COLO668 (cell line): Measurements from ENCODE around the gene C11orf24.
"Not testable (repeated sequence)": the region's sequence is repeated elsewhere in the genome, so short reads cannot be mapped to it uniquely, and the experiment has no call there.

Experiments
- DNase-seq: peaks from one replicate; lab custom pipeline; 2025; ENCODE audit not compliant: unreplicated experiment; lab: John Stamatoyannopoulos, UW

The C11orf24 gene

GRCh38 chr11:68299517-68299879 is 27.7 kb upstream of the C11orf24 start:
- not testable (repeated sequence) for DNase-seq

GRCh38 chr11:68298659-68299516 is 27.1 kb upstream of the C11orf24 start:
- DNase-seq = peak; percentile 32

GRCh38 chr11:68297812-68298658 is 26.3 kb upstream of the C11orf24 start:
- peak; percentile 64 for DNase-seq

- no peak for DNase-seq
These were observed 25.7 kb upstream of the C11orf24 start for GRCh38 chr11:68297494-68297811.

GRCh38 chr11:68297052-68297378 is 25.2 kb upstream of the C11orf24 start:
- no peak for DNase-seq

GRCh38 chr11:68296344-68297051 is 24.7 kb upstream of the C11orf24 start:
- no peak for DNase-seq

GRCh38 chr11:68295940-68296339 is 24.2 kb upstream of the C11orf24 start:
- no peak for DNase-seq

- no peak for DNase-seq
These were observed 23.5 kb upstream of the C11orf24 start for GRCh38 chr11:68295271-68295670.

- no peak for DNase-seq
These were observed 21.9 kb upstream of the C11orf24 start for GRCh38 chr11:68293708-68294107.

- DNase-seq = no peak
These were observed 17.7 kb upstream of the C11orf24 start for GRCh38 chr11:68289456-68289855.

GRCh38 chr11:68287419-68287818 is 15.6 kb upstream of the C11orf24 start:
- DNase-seq = no peak

- DNase-seq = not testable (repeated sequence)
These were observed 12.8 kb upstream of the C11orf24 start for GRCh38 chr11:68284588-68284987.

GRCh38 chr11:68282861-68283230 is 11.1 kb upstream of the C11orf24 start:
- DNase-seq = no peak

- no peak for DNase-seq
These were observed 10.5 kb upstream of the C11orf24 start for GRCh38 chr11:68282141-68282860.

- no peak for DNase-seq
These were observed 7.9 kb upstream of the C11orf24 start for GRCh38 chr11:68279676-68280075.

- no peak for DNase-seq
These were observed 5.1 kb upstream of the C11orf24 start for GRCh38 chr11:68276861-68277260.

GRCh38 chr11:68275721-68276507 is 4.1 kb upstream of the C11orf24 start:
- no peak for DNase-seq

- no peak for DNase-seq
These were observed 2.5 kb upstream of the C11orf24 start for GRCh38 chr11:68274306-68274705.

- DNase-seq = no peak
These were observed 1.4 kb upstream of the C11orf24 start for GRCh38 chr11:68273026-68273738.
